GM18870 (cell line): ENCODE results near the gene CHN2.

Source experiments
- ATAC-seq: cut with Tn5 transposase; IDR thresholded peaks from one replicate; pipeline ENCODE4 v1.9.1; 2021; ENCODE audit warnings: moderate library complexity; ENCODE audit not compliant: unreplicated experiment

CHN2 gene

GRCh38 chr7:29217113-29217512 lies 22.5 kb downstream of the CHN2 start:
- ATAC-seq: no peak

DNA sequence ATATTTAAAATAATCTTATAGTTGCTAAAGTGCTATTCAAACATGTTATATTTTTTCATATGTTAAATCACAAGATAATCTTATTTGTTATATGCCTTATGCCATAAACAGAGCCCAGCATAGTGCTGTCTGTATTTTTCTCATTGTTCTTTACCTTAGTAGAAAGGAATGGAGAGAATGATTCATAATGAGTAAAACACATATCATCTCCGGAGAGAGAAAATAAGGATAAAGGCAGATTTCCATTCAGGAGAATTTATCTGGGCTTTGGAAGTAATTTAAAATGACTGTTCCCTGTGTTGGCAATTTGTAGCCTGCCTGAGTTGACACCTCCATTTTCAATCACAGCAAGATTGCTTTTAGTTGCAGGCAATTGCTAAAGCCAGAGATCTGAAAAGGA lies 30.2 kb downstream of the CHN2 start:
- ATAC-seq: no peak

DNA sequence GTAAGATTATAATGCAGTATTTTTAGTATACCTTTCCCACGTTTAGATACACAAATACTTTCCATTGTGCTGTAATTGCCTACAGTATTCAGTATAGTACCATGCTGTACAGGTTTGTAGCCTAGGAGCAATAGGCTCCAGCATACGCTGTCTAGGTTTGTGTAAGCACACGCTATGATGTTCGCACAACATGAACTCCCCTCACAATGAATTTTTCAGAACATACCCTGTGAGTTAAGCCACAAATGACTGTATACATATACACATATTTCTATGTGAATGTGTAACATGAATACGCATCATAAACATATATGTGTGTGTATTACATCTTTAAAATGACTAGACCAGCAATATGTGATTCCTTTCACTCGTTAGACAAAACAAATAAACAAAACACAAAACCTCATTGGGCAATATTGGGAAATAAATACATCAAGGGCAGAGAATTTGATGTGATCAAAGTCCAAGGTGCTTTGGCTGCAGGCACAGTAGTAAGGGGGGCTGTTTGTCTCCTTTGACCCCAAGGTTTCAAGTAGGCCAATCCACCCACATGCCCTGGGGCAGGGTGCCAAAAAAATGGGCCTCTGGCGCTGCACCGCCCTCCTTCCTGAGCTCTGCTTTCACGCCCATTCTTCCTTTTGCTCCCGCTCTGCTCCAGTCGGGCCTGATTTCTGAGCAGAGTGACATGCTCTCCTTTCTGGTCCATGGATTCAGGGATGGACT lies 33.9 kb downstream of the CHN2 start:
- no peak for ATAC-seq

DNA sequence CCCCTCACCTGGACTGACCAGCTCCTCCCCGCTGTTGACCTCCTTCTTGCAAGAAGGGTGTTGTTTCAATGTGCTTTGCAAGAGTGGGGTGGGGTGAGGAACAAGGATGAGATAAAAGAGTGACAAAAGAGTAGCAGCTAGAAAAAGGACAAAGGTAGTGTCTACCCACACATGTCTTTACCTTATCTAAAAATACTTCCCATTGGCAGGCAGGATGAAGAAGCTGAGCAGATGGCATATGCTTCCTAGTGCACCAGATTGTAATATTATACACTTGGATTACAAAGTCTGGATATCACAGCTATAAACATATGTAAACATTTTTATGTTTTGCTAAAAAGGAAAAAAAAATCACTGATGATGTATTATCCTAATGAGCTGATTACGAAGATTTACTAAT lies 34.5 kb downstream of the CHN2 start:
- no peak for ATAC-seq

- ATAC-seq: no peak
Observed at GRCh38 chr7:29229946-29230345, 35.4 kb downstream of the CHN2 start.

DNA sequence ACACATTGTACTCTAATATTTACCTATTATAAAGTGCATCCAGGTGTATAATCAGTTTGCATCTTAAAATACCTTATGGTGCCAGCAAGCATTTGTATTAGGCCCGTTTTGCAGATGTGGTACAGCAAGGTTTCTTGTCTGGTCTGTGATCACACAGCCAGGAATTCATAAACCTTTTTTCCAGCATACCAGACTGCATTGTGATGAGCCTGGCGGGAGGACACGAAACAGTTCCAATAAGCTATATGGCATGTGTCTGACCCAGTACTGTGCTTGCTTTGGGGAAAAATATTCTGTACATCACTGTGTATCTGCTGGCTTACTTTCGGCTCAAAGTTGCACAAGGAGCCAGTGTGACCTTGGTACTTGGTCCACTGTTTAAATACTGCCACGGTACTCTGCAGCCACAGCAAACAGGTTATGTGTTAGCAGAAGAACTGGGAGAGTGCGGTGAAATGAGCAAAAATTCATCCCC lies 36.3 kb downstream of the CHN2 start:
- no peak for ATAC-seq

DNA sequence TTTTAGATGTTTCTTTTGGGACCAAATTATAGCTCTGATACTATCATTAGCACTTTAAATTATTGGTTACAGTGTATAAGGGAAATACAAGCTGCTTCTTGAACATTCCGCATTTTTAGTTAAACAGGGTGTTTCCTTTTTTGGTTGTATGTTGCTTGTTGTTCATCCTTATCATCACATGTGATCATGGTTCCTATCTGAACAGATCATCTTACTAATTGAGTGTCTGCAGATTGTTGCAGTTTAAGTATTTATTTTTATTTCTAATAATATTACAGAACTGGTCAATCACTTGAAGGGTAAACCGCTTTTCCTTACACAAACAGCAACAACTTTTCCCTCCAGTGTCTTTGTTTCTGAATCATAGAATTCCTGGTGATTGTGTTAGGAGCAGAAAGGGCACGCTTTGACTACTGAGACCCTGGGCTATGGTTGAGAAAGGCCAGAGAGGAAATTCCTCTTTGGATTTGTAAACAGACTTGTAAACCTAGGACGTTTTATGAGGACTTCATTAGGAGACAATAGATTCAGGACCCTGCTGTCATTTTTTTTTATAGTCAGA lies 37.2 kb downstream of the CHN2 start:
- no peak for ATAC-seq

- ATAC-seq: no peak
Observed at GRCh38 chr7:29234438-29234837, 39.9 kb downstream of the CHN2 start.

DNA sequence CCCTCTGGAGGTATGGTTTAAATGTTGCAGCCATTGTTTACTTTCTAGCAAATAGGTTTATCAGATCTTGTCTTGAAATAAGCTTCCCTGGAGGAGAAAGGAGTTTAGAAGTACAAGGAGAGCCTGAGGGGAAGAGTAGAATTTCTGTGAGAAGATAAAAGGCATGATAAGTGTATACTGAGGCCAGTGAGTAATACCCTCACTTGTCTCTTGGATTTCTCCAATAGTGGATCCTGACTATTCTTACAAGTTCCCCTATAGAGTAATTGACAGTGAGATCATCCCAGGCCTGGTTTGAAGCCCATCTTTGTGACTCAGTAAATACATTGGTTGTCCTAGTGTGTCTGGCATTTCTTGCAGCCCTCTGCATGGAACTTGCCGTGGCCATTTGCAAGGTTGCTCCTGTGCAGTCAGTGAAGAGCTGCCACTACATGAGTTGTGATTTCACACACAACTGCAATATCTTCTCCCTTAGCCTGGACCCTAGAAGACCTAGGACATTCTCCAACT lies 41.6 kb downstream of the CHN2 start:
- ATAC-seq: no peak

GRCh38 chr7:29236649-29237048 lies 42.1 kb downstream of the CHN2 start:
- ATAC-seq: no peak

DNA sequence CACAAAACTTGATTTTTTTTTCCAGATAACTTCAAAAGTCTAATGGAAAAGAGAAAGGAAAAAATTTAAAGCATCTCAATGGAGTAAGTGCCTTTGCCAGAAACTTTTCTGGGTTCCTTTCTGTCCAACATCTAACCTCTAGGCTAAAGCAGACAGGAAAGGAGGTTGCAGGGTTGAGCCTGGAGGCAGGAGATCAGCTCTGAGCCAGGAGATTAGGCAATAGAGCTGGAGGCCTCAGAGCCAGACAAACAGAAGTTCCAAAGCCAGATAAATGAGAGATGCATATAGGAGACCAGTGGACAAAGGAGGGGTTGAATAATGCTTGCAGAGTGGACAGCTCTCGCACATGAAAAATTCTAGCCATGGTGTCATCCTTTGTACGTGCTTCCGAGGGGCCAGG lies 42.9 kb downstream of the CHN2 start:
- ATAC-seq: no peak

- ATAC-seq: no peak
Observed at GRCh38 chr7:29239638-29240037, 45.1 kb downstream of the CHN2 start.

GRCh38 chr7:29242265-29242664 lies 47.7 kb downstream of the CHN2 start:
- no peak for ATAC-seq

DNA sequence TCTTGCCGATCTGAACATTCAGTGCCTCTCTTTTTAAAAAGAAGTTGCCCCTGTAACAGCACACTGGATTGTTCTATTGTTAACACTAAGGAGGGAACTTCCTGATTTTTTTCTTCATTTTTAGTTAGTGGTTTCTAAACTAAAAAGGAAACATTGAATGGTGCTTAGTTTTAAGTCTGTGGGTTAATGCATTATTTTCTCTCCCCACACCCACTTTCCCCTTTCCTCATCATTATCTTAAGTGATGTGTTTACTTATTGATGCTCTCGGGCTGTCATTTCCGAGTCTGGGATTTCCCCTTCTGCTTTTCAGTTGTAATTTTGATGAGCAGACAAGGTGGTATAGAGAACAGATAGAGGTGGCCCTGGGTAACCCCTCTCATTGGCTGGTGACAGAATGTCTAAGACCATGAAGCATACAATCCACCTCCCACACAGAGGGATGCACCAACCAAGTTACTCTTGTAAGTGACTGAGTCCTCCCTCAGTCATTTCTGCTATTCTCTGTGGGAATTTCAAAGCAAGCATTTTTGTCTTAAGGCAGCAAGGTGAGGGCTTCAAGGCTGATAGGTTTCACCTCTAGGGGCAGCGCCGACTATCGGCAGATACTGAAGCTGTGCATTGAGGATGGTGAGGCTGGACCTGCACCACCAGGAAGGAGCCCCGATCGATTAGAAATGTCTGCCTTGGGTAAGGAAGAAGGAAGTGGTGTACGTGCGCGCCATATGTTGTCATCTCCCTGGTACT lies 49.5 kb downstream of the CHN2 start:
- no peak for ATAC-seq

GRCh38 chr7:29247224-29247962 lies 52.8 kb downstream of the CHN2 start:
- no peak for ATAC-seq

GRCh38 chr7:29247963-29248236 lies 53.3 kb downstream of the CHN2 start:
- ATAC-seq: no peak

DNA sequence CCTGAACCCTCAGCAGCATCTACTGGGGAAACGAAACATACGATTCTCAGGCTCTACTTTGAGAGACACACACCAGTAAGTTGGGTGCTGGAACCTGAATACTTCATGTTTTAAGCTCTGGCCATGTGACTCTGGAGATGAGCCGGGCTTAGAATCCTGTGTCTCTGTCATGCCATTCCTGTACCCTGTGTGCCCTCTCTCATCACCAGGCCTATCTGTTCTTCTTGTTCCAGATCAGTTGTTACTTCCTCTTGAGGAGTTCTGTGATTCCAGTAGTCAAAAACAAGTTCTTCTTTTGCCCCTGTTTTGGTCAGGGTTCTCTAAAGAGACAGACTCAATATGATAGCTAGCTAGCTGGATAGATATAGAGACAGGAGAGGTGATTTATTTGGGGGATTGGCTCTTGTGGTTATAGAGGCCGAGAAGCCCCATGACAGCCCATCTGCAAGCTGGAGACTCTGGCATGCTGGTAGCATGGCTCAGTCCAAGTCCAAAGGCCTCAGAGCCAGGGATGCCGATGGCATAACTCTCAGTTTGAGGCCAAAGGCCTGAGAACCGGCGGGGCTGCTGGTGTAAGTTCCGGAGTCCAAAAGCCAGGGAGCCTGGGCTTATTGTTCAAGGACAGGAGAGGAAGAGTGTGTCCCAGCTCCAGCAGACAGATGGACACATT lies 54.3 kb downstream of the CHN2 start:
- no peak for ATAC-seq

- no peak for ATAC-seq
Observed at GRCh38 chr7:29249383-29249750, 54.8 kb downstream of the CHN2 start.

- ATAC-seq: no peak
Observed at GRCh38 chr7:29249860-29250259, 55.3 kb downstream of the CHN2 start.

DNA sequence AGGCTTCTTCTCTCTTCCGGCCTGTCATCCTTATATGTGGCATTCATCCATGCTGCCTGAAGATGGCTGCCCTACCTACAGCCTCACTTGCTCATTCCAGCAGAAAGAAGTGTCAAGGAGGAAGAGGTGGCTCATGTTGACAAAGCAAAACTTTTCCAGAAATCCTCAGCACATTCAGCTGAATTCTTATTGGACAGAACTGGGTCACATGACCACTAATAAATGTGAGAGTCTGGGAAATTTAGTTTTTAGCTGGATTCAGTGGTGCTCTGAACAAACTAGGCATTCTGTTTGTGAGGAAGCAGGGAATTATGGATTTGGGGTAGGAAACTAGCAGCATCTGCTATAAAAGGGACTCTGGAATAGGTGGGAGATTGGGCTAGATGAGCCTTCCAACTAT lies 58.6 kb downstream of the CHN2 start:
- ATAC-seq: no peak

DNA sequence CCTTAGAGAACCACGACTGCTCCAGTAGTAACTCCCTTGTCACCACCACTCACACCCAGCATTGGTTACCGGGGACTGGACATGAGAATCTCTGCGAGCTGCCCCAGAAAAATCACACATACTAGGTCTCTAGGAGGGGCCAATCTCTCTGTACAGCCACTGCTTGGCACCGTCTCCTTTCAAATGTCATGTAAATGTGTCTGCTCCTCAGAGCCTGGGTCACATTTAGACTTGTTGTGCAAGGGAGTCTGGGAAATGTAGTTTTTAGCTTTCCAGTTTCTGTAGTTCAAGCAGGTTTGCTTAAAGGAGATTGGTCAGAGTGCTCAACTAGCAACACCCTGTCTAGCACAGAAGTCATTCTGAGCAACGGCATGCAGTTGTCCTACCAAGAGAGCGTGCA lies 60.0 kb downstream of the CHN2 start:
- no peak for ATAC-seq
